ENCODE results near the gene MAP3K6.
A peak's percentile ranks its signal among the peaks of the same experiment; 100 is the strongest.

MAP3K6 gene

DNA sequence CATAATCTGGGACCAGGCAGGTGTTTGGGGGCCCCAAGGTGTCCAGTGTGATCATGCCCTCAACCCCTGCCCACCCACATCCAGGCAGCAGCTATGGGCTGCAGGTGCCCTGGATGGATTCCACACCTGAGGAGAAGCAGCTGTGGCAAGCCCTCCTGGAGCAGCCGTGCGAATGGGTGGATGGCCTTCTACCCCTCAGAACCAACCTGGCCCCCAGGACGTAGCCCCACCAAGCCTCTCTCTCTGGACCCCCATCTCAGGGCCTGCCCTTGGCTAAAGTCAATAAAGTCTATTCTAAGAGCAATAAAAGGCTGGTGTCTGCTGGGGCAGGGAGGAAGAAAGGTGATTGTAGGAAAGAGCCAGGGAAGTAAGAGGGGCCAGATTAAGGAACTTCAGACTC is 13.1 kb downstream of the MAP3K6 start:
- DNase-seq, result no peak

DNA sequence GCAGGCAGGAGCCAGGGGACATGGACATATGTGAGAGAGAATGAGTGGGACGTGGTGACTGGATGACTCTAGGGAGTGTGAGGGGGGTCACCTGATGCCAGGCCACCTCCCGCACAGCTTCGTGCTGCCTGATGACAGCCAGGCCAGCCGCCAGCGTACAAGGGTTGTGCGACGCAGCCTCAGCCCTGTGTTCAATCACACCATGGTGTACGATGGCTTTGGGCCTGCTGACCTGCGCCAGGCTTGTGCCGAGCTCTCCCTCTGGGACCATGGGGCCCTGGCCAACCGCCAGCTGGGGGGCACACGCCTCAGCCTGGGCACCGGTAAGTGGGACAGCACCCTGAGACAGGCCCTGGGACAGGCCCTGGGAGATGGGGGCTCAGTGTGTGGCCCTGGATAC is 13.6 kb downstream of the MAP3K6 start:
- DNase-seq, result no peak

DNA sequence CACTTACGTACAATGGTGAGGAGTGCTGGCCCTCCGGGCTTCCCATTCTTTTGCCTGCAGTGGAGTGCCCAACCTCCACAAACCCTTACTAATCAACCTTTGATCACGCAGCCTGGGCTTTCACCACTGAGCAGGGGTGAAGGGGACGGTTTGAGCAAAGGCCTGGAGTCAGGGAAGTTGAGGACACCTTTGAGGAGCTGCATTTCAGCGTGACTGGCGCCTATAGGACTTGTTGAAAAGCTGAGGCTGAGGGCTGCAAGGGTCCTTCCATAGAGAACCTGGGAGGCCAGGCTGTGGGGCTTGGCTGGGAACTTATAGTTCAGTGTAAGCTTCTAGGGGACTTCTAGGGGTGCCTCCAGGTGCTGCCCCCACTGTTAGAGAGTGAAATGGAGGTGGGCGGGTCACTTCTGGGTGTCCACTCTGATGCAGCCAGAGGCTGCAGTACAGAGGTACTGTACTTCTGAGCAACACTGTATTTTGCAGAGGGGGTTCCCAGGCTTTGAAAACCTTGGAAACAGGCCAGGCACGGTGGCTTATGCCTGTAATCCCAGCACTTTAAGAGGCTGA is 15.1 kb downstream of the MAP3K6 start:
- DNase-seq, result no peak

DNA sequence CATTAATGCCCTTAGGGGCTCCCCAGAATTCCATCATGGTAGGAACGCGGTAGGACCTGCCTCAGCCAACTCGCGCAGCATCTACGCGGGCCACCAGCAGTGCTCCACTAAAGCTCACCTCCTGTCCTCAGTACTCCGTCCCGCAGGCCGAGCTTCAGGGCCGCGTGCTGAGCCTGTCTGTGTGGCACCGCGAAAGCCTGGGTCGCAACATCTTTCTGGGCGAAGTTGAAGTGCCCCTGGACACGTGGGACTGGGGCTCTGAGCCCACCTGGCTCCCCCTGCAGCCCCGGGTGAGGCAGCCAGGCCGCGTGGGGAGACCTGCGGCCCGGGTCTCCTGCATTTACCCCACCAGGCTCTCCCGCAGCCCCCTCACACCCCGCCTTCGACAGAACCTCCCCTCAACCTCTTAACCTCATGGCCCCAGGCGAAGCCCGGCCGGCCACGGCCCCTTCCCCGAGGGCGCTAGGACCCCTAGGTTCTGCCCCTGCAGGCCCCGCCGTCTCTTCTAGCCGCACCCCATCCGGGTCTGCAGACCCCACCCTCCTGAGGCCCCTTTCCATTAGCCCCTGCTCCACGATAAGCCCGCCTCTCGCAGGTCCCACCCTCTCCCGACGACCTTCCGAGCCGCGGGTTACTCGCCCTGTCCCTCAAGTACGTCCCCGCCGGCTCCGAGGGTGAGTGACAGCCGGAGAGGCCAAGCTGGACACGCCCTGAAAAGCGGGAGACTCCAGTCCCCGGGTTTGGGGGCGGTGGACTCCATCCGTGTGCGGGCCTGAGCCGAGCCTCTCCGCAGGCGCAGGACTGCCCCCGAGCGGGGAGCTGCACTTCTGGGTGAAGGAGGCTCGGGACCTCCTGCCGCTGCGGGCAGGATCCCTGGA is 15.9 kb downstream of the MAP3K6 start:
- no peak for DNase-seq

DNA sequence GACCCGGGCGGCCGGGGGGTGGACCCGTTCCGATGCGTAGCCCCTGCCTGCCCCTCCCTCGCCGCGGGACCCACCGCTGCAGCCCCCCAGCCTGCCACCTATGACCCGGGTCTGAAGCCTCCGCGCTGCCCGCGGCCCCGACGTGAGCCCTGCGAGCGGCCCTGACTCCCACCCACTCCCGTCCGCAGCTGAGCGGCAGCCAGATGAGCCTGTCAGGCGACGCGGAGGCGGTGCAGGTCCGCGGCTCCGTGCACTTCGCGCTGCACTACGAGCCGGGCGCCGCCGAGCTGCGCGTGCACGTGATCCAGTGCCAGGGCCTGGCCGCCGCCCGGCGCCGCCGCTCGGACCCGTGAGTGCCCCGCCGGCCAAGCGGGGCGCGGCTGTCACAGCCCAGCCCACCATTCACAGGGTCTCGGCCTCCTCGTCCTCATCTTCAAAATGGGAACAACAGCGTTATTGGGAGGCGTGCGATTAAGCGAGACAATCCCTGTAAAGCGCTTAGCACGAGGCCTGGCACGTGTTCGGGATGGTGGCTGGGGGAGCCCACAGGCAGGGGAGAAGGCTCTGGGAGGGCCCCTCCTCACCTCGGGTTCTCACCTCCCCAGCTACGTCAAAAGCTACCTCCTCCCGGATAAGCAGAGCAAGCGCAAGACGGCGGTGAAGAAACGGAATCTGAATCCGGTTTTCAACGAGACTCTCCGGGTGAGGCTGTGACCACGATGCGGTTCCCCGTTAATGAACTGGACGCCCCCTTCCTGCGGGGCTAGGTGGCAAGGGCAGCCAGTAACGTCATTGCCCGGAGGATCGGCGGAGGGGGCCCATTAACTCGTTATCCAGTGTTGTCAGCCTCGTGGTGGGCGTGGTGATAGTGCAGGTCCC is 16.7 kb downstream of the MAP3K6 start:
- no peak for DNase-seq

DNA sequence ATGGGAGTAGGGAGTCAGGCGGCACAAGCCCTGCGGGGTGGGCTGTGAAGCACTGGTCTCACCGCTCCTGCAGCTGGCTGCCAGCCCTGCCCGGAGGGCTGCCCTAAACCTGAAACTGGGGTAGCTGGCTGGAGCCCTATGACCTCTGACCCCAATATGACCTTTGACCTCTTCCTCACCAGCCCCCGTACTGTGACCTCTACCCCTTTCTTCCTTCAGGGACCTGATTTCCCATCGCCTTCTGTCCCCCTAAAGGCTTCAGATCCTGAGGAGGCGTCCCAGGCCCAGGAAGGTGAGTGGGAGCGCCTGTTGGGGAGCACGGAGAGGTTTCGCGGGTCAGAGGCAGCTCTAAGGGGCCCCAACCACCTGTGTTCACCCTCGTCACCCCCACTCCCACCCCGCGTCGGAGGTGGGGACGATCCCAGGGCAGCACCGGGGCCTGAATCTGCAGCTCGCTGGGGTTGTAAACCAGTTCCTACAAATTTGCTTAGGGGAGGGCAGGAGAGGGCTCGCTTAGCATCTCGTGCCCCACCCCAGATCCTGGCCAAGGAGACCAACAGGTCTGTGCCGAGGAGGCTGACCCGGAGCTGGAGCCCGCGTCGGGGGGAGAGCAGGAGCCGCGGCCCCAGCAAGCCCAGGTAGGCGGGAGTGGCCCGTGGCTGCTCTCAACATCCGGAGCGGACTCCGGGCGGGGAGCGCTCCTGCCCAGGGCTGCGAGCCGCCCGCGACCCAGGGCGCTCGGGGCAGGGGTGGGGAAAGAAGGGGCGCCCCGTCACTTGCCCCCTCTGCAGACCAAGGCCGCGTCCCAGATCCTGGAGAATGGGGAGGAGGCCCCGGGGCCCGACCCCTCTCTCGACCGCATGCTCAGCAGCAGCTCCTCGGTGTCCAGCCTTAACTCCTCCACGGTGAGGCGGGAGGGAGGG is 17.6 kb downstream of the MAP3K6 start:
- no peak for DNase-seq

DNA sequence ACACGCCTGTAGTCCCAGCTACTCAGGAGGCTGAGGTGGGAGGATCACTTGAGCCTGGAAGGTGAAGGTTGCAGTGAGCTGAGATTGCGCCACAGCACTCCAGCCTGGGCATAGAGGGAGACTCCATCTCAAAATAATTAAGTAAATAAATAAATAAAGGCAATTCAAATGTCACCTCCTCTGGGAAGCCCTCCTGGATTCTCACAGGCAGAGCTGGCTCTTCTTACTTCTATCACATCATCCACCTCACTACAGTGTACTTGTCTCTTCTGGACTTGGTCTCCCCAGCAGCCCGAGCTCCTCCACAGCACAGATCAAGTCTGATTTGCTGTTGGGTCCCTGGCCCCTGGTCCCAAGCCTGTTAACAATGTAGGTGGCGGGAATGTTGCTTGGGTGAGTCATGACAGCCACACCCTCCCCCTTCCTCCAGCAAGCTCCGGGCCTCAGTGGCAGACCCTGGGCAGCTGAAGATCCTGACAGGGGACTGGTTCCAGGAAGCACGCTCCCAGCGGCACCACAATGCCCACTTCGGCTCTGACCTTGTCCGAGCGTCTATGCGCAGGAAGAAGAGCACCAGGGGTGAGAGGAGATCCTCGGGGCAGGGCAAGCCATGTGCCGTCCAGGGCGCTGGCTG is 19.7 kb downstream of the MAP3K6 start:
- DNase-seq, result no peak

DNA sequence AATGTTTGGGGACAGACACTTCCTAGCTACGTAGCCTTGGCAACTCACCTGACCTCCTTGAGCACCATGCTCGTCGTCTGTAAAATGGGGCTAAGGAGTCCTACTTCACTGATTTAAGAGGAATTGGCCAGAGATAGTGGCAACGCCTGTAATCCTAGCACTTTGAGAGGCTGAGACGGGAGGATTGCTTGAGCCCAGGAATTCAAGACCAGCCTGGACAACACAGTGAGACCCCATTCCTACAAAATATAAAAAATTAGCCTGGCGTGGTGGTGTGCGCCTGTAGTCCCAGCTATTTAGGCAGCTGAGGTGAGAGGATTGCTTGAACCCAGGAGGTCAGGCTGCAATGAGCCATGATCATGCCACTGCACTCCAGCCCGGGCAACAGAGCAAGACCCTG is 20.4 kb downstream of the MAP3K6 start:
- DNase-seq, result no peak

DNA sequence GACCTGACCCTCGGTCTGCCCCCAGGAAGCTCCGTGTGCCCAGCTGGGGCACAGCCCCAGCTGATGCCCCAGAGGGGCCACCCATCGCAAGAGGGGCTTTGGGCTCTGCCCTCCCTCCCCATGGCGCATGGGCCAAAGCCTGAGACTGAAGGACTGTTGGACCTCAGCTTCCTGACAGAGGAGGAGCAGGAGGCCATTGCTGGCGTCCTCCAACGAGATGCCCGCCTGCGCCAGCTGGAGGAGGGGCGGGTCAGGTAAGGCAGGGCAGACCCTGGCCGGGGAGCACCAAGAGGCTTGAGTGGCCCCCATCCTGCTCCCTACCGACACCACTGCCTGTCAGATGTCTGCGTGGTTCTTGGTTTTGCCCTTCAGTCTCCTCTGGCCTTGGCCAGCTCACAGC is 21.5 kb downstream of the MAP3K6 start:
- DNase-seq, result no peak

DNA sequence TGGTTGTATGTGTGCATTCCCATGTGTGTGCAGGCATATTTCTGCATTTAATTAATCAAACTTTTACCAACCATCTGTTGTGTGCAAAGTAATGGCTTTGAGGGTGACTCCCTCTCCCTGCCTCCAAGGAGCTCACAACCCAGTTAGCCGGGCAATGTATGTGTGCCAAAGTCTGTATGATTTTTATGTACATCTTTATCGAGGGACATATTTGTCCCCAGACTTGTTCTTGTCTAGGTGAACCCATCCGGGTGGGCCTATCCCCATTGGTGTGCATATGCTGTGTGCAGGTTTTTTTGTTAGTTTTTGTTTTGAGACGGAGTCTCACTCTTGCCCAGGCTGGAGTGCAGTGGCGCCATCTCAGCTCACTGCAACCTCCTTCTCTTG is 23.1 kb downstream of the MAP3K6 start:
- DNase-seq, result peak; percentile 18

DNA sequence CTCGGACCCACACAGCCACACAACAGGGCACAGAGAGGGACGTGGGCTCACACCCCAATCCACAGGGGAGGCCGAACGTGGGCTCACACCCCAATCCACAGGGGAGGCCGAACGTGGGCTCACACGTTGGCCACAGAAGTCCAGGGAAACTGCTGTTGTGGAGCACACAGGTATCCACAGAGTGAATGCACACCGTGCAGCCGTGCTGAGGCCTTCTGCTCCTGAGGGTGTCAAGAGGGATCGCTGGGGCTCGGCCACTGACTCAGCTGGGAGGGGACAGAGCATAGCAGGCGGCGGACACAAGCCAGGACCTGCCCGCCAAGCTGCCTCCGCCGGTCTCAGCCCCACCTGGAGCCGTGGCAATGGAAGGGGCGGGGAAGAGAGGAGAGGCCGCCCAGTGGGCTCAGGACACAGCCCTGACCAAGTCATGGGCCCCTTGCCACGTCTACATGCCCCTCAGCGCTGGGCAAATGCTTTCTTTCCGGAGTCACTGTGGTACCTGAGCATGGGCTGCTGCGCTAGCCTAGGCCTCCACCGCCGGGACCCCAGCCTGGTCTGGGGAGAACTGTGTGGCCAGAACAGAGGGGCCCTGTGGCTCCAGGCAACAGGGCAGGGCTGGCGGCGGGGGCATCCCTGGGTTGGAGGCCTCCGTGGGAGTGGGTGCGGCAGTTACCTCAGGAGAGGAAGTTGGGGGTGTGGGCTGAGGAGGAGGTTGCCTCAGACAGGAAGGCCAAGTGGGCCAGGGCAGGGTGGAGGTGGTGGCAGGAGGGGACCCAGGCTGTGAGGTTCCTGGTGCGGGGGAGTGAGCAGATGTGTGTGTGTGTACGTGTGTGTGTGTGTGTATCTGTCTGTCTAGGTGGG is 23.8 kb downstream of the MAP3K6 start:
- peak; percentile 81 for DNase-seq

DNA sequence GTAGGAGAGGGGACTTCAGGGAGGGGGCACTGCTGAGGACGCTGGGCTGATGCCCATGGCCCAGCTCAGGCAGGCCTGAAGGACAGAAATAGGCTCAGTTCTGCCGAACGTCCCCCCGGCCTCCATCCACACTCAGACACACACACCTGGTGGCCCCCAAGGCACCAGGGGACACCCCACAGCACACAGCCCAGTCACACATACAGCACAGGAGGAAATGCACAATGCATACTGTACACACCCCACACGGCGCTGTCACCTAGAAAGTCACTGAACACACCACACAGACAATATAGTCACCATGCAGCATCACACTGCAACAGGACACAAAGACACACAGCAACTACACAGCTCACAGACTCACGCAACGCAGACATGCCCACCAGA is 24.4 kb downstream of the MAP3K6 start:
- DNase-seq, result peak; percentile 49

DNA sequence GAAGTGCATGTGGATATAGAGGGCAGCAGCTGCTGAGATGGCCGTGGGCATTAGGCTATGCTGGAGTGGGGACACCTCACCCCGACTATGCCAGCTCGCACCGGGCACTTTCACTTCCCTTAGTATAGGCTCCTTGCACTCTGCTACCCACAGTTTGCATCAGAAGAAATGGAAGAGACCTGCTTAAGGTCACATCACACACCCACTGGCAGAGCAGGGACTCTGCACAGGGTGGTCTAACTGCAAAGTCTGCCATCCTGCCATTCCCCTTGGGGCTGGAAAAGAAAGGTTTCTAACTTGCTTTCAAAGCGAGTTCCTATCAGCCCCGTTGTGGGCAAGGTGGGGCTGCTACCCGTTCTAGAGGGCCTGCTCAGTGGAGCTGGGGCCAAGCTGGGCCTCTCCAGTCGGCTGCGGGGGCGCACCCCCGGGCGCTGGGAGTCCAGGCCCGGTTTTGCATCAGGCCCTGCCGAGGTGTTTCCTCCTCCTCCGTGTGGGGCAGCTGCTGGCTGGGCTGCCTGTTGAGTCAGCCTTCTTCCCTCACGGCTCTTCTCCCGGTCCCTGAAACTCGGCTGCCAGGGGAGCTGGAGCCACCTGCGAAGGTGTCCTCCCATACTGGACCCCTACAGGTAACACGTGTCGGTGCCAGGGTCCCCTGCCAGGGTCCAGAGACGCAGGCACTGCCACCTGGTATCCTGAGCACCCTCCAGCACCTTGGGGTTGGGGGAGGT is 25.1 kb downstream of the MAP3K6 start, which contains the start of gene SYTL1:
TSS of gene SYTL1 (plus strand) at position 498 of the 728 bp plus-strand sequence. CDS start 3,313 bp downstream, outside the sequence.
- DNase-seq, result peak; percentile 79

DNA sequence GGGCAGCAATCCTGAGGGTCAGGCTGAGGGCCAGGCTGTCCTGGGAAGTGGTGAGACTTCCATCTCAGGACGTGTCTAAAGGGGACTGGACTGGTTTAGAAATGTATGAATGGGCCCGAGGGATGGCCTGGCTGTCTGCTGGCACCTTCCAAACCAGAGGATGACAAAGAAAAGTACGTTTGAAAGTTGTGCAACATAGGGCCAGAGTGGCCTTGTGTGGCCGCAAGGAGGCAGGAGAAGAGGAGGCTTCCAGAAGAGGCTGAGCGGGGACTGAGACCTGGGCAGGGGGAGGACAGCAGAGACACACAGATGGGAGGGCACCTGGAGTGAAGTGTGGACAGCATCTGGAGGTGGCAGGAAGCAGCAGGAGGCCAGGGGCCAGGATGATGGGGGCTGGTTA is 27.5 kb downstream of the MAP3K6 start:
- DNase-seq, result no peak

DNA sequence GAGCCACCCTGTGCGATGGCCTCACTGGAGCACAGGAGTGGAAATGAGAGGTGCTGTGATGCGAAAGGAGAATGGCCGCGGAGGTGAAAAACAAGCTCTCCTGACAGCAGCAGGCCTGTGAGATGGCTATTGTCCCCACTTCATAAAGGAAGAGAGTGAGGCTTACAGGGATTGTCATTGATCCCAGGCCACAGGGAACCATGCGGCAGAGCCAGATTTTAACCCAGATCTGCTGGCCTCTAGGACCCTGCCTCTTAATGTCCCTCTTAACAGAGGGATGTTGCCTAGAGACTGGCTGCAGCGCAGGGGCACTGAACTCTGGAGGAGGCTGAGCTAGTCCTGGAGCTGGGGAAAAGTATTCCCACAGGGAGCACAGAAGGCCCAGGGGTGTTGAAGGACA is 28.0 kb downstream of the MAP3K6 start:
- no peak for DNase-seq

DNA sequence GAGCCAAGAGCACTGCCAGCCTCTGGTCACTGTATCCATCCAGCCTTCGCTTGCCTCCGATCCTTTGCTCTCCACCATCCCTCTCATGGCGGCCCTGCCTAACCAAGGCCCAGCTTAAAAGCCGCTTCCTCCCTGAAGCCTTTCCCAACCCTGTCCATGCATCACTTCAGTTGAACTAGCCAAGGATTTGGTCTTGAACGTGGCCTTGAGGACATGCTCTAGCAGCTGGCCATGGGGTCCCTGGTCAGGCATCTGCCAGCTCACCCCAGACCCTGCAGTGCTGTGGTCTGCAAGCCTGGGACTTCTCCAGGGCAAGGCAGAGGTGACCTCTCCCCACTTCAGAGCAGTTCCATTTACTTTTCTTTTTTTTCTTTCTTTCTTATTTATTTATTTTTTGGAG is 30.0 kb downstream of the MAP3K6 start:
- DNase-seq, result no peak

DNA sequence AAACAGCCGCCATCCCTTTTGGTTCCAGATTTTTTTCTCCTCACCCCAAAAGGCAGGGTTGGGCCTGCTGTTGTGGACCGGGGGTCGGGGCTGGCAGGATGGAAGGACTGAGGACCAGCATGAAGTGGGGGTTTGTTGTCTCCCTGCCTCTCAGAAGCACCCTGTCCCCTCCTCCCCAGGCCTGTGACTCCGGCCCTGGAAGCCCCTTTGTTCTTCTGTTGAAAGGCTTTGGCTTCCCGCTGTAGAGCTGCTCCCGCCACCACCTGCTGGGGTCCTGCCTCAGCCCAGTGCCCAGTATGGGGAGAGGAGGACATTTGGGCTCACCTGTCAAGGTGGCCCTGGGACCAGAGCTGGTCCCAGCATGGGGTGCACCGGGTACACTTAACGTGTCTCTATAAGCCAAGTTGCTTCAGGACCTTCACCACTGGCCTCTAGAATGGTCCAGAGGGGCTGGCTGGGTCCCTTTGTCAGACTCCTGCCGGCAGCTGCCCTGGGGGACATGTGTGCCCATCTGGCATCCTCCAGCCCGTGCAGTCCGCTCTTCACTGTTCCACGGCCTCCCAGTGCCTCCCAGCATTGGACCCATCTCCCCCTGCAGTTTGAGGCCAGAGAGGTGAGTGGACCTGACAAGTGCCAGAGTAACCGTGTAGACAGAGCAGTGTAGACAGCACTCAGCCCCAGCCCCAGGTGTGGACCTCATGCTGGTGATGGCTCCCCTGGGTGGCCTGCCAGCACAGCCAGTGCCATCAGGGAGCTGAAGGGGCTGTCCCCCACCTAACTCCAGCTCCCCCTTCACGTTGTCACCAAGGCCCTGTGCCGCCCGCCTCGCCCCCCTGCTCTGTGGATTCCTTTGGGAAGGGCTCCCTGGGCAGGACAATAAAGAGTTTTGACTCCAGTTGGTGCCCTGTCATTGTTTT is 31.0 kb downstream of the MAP3K6 start:
- DNase-seq, result no peak

DNA sequence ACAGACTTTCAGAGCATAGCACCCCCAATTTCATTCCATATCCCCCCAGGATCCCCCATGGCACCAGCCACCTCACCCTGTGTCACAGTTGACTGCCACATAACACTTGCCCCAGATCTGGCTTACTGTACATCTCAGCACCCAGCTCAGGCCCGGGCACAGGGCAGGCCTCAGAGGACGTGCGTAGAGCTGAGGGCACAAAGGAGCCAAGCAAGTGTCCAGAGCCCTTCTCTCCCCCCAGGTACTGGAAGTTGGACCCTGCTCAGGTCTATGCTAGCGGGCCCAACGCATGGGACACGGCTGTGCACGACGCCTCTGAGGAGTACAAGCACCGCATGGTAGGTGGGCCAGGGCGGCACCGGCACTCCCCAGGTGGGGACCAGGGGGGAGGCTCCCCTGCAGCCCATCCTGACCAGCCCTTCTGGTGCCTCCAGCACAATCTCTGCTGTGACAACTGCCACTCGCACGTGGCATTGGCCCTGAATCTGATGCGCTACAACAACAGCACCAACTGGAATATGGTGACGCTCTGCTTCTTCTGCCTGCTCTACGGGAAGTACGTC is 33.0 kb downstream of the MAP3K6 start:
- no peak for DNase-seq

Data from activated CD4-positive, alpha-beta T cell treated with anti-CD3 and anti-CD28 coated beads, Interleukin-10, Interleukin-2, amounts not matched to agents 100 ng/mL and 50 ng/mL, durations not matched to agents 16 hours and 8 hours (primary cell).